ENCODE results near the gene RHBDL1. TPM values are rescaled to one million over a fixed set of nuclear protein-coding genes. Genes with fewer than 3 reads are reported as not detected.

RHBDL1 gene
- total and polyA plus RNA-seq, 2 donors (not counting 3 experiments of a cell fraction or from before 2014, with no cell fraction given): 1.1 to 1.8 TPM

GRCh38 chr16:672371-672770 lies 3.1 kb upstream of the RHBDL1 start:
- peaks cover 5 to 35% of the 10 kb centered on the region in 2 experiments for H3K36me3 ChIP-seq (ENCODE audit: control insufficient read depth in 2 of 2, extremely low read depth in 1 of 2, insufficient read depth in 2 of 2, low read length in 2 of 2)
- H3K27me3 ChIP-seq (ENCODE audit: control insufficient read depth in 2 of 2, insufficient read depth in 2 of 2, low read length in 2 of 2): no peaks in the 10 kb centered on the region
- H3K9me1 ChIP-seq (replicated peaks; ENCODE audit: control insufficient read depth, extremely low read depth, insufficient read depth, low read length): no peaks in the 10 kb centered on the region
- no peak overlapping the region for H3K4me2 ChIP-seq (ENCODE audit: insufficient read depth, low read length)
- intact Hi-C loops (cut with micrococcal nuclease): no loop called here
- peaks cover 18% of the 10 kb centered on the region for H3K79me2 ChIP-seq (ENCODE audit: control insufficient read depth, insufficient read depth, low read length)
- POLR2A ChIA-PET: no interaction called here
- TF ChIP-seq GATA2 (IDR thresholded peaks at IDR 0.05; ENCODE audit: insufficient read depth, insufficient read length, low read depth, low read length) (no peak), FOS (IDR thresholded peaks at IDR 0.05; ENCODE audit: borderline replicate concordance, insufficient read depth, low read length) (no peak), POLR2A (IDR thresholded peaks at IDR 0.05; ENCODE audit: low read depth, low read length) (no peak), MAX (IDR thresholded peaks at IDR 0.05; ENCODE audit: insufficient read depth, insufficient read length) (no peak), POLR2AphosphoS5 (IDR thresholded peaks at IDR 0.05; ENCODE audit: insufficient read depth, low read depth, low read length) (no peak)
- H3K4me3 ChIP-seq (replicated peaks in 1 of 3; ENCODE audit: insufficient read depth in 1 of 3, low read depth in 1 of 3, low read length in 3 of 3): no peak overlapping the region
- CTCF ChIA-PET: no interaction called here
- H2AFZ ChIP-seq (ENCODE audit: low read depth, low read length): no peak overlapping the region
- no TSS peak for BruUV-seq (replicated peaks)
- H3K27ac ChIP-seq (ENCODE audit: insufficient read depth, low read depth, low read length): no peak overlapping the region
- dilution Hi-C loops (cut with MboI; ENCODE audit: extremely low pct_ligation_motif_present, low sequenced_read_pairs): no loop called here
- no peaks in the 10 kb centered on the region for H4K20me1 ChIP-seq (replicated peaks; ENCODE audit: control insufficient read depth, extremely low read depth, insufficient read depth, low read length)
- FAIRE-seq (no peak), DNase-seq (ENCODE audit: low read depth, low spot score) (no peak)
- H3K4me1 ChIP-seq (ENCODE audit: control insufficient read depth, extremely low read depth, insufficient read depth, low read length): no peaks in the 10 kb centered on the region
- no peaks in the 10 kb centered on the region for H3K9me3 ChIP-seq (replicated peaks; ENCODE audit: control insufficient read depth, insufficient read depth, low read length)
- H3K9ac ChIP-seq (replicated peaks; ENCODE audit: extremely low read depth, insufficient read depth, low read length): no peak overlapping the region

DNA sequence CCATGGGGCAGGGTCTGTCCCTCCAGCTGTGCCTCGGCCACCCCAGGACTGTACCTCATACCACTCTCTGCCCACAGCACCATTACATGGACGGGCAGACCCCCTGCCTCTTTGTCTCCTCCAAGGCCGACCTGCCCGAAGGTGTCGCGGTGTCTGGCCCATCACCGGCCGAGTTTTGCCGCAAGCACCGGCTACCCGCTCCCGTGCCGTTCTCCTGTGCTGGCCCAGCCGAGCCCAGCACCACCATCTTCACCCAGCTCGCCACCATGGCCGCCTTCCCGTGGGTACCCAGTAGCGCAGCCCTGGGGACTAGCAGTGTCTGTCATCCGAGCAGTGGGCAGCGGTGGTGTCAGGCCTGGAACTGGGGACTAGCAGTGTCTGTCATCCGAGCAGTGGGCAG lies 2.6 kb upstream of the RHBDL1 start:
- no peaks in the 10 kb centered on the region for H3K27me3 ChIP-seq (ENCODE audit: control insufficient read depth in 2 of 2, insufficient read depth in 2 of 2, low read length in 2 of 2)
- no peak overlapping the region for H3K9ac ChIP-seq (replicated peaks; ENCODE audit: extremely low read depth, insufficient read depth, low read length)
- no TSS peak for BruUV-seq (replicated peaks)
- dilution Hi-C loops (cut with MboI; ENCODE audit: extremely low pct_ligation_motif_present, low sequenced_read_pairs): no loop called here
- H3K9me3 ChIP-seq (replicated peaks; ENCODE audit: control insufficient read depth, insufficient read depth, low read length): no peaks in the 10 kb centered on the region
- H3K9me1 ChIP-seq (replicated peaks; ENCODE audit: control insufficient read depth, extremely low read depth, insufficient read depth, low read length): no peaks in the 10 kb centered on the region
- H3K36me3 ChIP-seq (ENCODE audit: control insufficient read depth in 2 of 2, extremely low read depth in 1 of 2, insufficient read depth in 2 of 2, low read length in 2 of 2): peaks cover 5 to 35% of the 10 kb centered on the region in 2 experiments
- H3K4me2 ChIP-seq (ENCODE audit: insufficient read depth, low read length): no peak overlapping the region
- ChIA-PET POLR2A (no interaction called here), CTCF (no interaction called here)
- no peak overlapping the region for H3K27ac ChIP-seq (ENCODE audit: insufficient read depth, low read depth, low read length)
- no peak for FAIRE-seq
- no peak overlapping the region for H2AFZ ChIP-seq (ENCODE audit: low read depth, low read length)
- H3K4me1 ChIP-seq (ENCODE audit: control insufficient read depth, extremely low read depth, insufficient read depth, low read length): no peaks in the 10 kb centered on the region
- intact Hi-C loops (cut with micrococcal nuclease): no loop called here
- H4K20me1 ChIP-seq (replicated peaks; ENCODE audit: control insufficient read depth, extremely low read depth, insufficient read depth, low read length): no peaks in the 10 kb centered on the region
- no peak for DNase-seq (ENCODE audit: low read depth, low spot score)
- H3K79me2 ChIP-seq (ENCODE audit: control insufficient read depth, insufficient read depth, low read length): peaks cover 18% of the 10 kb centered on the region
- TF ChIP-seq EZH2 (IDR thresholded peaks at IDR 0.05; ENCODE audit: borderline replicate concordance, low read depth, low read length, severe bottlenecking) (no peak), FOS (IDR thresholded peaks at IDR 0.05; ENCODE audit: borderline replicate concordance, insufficient read depth, low read length) (no peak), MYC (IDR thresholded peaks at IDR 0.05; ENCODE audit: low read depth, low read length) (no peak), POLR2AphosphoS5 (IDR thresholded peaks at IDR 0.05; ENCODE audit: insufficient read depth, low read depth, low read length) (no peak), MAX (IDR thresholded peaks at IDR 0.05; ENCODE audit: insufficient read depth, insufficient read length) (no peak), JUN (IDR thresholded peaks at IDR 0.05; ENCODE audit: borderline replicate concordance, insufficient read depth, insufficient read length, low read depth) (no peak), GATA2 (IDR thresholded peaks at IDR 0.05; ENCODE audit: insufficient read depth, insufficient read length, low read depth, low read length) (no peak), CTCF (IDR thresholded peaks at IDR 0.05; ENCODE audit: extremely low read depth in 1 of 2, insufficient read depth in 1 of 2, low read depth in 1 of 2, low read length in 2 of 2) (no peak), POLR2A (IDR thresholded peaks at IDR 0.05; ENCODE audit: low read depth, low read length) (no peak)
- H3K4me3 ChIP-seq (replicated peaks in 1 of 3; ENCODE audit: insufficient read depth in 1 of 3, low read depth in 1 of 3, low read length in 3 of 3): no peak overlapping the region

Measured in endothelial cell of umbilical vein (primary cell).